IPS DF 4.7 (cell line): ENCODE measurements around the gene UBASH3B.
A peak's percentile ranks its signal among the peaks of the same experiment; 100 is the strongest.
"Not testable (repeated sequence)": the region's sequence is repeated elsewhere in the genome, so short reads cannot be mapped to it uniquely, and the experiment has no call there.

Source experiments
- DNase-seq: peaks from one replicate; pipeline ENCODE4 v3.0.0-alpha.2; 2013; ENCODE audit warnings: low spot score; ENCODE audit errors: extremely low read depth

UBASH3B gene, protein sequence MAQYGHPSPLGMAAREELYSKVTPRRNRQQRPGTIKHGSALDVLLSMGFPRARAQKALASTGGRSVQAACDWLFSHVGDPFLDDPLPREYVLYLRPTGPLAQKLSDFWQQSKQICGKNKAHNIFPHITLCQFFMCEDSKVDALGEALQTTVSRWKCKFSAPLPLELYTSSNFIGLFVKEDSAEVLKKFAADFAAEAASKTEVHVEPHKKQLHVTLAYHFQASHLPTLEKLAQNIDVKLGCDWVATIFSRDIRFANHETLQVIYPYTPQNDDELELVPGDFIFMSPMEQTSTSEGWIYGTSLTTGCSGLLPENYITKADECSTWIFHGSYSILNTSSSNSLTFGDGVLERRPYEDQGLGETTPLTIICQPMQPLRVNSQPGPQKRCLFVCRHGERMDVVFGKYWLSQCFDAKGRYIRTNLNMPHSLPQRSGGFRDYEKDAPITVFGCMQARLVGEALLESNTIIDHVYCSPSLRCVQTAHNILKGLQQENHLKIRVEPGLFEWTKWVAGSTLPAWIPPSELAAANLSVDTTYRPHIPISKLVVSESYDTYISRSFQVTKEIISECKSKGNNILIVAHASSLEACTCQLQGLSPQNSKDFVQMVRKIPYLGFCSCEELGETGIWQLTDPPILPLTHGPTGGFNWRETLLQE

DNA sequence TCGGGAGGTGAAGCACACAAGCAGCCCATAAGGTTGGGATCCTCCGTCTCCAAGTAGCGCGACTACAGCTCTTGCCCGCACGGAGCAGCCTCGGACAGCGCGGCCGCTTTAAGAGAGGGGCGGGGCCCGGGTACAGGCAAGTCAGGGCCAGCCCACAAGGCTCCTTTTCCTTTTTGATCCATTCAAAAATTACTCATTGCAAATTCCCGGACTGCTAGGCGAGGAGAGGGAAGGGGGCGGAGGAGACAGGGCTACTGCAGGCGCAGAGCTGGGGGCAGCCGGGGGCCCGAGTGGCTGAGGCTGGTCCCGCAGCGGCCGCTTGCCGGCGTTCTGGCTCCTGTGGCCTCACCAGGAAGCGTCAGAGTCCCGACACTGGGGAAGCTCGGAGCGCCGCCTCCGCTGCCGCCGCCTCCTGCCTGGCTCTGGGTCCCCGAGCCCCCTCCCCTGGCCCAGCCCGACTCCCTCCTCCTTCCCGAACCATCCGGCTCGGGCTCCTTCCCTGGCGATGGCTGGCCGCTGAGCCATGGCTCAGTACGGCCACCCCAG, at the start of gene UBASH3B:
TSS of gene UBASH3B (plus strand) at position 196 of the 546 bp plus-strand sequence. CDS start at position 524, 328 bp downstream.
- peak; percentile 56 for DNase-seq

DNA sequence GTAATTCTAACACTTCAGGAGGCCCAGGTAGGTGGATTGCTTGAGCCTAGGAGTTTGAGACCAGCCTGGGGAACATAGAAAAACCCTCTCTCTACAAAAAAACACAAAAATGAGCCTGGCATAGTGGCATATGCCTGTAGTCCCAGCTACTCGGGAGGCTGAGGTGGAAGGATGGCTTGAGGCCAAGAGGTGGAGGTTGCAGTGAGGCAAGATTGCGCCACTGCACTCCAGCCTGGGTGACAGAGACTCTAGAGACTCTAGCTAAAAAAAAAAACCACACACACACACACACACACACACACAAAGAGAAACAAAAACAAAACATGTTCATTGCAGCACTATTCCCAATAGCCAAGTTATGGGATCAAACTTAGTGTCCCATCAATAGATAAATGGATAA, 48.4 kb upstream of the UBASH3B start:
- not testable (repeated sequence) for DNase-seq

DNA sequence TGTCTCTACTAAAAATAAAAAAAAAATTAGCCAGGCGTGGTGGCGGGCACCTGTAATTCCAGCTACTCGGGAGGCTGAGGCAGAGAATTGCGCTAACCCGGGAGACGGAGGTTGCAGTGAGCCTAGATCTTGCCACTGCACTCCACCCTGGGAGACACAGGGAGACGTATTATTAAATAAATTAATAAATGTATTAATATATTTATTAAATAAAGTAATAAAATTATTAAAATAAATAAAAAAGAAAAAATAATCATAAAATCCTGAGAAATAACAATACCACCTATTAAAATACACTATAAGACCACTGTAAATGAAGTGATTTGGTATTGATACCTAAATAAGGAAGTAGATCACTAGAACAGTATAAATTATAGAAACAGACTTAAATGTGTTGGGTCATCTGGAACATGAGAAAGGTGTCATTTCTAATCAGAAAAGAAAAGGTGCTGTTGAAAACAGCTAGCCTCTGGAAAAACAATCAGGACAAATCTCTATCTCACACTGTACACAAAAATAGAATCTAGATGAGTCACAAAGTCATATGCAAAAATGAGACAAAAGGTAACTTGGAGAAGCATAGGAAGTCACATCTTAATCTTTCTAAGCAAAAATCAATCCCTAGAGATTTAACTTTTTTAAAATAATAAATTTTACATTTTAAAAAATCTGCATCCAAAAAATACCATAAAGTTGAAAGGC, 43.2 kb upstream of the UBASH3B start:
- DNase-seq = no peak

DNA sequence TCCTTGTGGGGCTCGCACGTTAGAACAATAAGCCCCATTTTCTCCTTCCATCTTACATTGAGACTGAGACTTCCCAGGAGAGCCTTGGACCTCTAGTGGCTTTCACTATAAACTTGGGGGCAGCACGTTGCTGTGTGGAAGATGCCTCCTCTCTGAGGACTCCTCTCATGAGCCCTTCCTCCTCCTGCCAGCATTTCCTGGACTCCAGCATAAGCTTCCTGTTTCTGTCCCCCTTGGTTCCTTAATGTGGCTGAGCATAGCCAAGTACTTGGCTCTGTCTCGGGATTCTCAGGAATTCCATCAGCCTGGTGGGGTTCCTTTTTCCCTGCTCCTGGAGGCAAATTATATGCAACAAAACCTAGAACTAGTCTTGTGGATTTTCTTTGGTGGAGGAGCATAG, 38.8 kb upstream of the UBASH3B start:
- no peak for DNase-seq

DNA sequence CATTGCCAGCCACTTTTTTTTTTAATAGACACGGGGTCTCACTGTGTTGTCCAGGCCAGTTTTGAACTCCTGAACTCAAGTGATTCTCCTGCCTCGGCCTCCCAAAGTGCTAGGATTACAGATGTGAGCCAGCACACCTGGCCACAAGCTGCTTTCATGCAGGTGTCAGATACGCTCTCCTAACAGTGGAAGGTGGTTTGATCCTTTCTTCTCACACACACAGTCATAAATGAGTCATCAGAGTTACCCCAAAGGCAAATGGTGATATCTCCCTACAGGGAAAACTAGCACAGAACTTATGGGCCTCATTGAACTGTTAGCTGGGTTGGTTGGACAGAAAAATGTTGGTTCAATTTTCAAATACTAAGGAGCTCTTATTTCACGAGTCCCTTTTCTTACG, 38.2 kb upstream of the UBASH3B start:
- DNase-seq = no peak

DNA sequence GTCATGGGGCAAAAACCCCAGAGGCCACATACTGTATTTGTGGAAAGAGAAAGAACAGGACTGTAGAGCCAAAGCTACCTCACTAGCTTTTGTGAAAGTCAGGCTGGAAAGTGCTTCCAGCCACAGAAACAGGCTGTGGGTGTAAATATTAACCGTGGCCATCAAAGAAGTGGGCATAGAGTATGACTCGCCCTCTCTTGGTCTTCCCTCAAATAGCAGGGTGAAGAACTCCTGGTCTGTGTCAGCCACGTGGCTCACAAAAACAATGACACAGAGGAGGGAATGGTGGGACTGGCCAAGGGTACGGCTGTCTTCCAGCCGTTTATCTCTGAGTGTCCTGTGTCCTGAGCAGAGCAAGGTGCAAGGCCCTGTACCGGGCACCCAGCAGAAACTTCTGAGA, 37.6 kb upstream of the UBASH3B start:
- DNase-seq = no peak

DNA sequence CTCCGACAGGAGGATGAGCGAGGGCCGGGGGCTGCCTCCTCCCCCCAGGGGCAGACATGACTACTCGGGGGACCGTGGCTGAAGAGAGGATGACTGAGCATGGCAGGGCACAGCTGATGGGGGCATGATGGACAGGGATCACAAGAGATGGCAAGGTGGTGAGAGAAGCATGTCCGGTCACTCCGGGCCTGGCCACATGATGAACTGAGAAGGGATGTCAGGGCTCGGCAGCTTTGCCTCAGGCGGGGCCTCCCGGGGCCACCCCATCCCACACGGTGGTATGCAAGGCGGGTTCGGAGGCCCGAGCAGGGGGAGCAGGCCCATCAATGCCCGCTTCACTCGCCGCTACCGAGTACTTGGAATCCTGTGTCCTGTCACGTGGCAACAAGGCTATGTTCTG, 36.6 kb upstream of the UBASH3B start:
- no peak for DNase-seq

DNA sequence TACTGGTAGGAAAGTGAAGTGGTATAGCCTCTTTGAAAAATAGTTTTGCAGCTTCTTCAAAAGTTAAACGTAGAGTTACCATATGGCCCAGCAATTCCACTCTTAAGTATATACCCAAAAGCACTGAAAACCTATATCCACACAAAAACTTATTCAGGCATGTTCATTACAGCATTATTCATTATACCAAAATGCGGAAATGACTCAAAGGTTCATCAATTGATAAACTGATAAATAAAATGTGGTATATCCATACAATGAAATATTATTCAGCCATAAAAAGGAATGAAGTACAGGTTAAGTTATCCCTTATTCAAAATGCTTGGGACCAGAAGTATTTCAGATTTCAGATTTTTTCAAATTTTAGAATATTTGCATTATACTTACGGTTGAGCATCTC, 35.8 kb upstream of the UBASH3B start:
- DNase-seq = no peak

DNA sequence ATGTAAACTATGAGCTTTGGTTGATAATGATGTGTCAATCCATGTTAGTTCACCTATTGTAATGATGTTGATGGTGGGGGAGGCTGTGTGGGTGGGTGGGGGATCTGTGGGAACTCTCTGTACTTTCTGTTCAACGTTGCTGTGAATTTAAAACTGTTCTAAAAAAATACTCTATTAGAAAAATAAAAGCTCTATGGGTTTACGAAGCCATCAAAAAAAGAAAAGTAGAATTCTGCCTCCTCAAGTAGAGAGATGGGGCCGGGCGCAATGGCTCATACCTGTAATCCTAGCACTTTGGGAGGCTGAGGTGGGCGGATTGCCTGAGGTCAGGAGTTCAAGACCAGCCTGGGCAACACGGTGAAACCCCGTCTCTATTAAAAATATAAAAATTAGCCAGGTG, 30.0 kb upstream of the UBASH3B start:
- DNase-seq = not testable (repeated sequence)

DNA sequence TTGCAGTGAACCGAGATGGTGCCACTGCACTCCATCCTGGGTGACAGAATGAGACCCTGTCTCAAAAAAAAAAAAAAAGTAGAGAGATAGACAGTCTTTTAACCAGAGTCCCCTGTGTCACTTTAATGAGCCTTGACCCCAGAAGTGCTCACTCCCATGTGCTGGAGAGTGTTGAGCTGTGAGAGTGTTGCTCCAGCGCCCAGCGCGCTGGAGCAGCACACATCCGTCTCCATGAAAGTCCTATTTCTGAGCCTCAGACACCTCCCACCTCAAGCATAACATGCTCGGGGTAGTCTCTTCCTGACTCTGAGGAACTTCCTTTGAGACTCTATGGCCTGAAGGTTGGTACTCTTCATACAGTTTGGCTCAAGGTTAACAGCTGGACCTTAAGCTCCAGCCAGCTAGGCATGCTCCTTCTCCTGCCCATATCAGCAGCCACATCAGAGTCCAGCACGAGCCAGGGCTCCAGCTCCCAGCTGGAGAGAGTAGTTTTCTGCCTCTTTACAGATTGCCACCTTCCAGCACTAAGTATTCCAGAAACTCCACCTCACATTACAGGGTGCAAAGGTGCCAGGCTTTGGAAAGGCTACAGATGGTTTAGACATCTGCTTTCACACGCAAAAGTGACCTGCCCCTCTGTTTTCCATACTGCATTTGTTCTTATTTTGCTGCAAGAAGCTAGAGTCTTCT, 29.4 kb upstream of the UBASH3B start:
- DNase-seq = no peak

DNA sequence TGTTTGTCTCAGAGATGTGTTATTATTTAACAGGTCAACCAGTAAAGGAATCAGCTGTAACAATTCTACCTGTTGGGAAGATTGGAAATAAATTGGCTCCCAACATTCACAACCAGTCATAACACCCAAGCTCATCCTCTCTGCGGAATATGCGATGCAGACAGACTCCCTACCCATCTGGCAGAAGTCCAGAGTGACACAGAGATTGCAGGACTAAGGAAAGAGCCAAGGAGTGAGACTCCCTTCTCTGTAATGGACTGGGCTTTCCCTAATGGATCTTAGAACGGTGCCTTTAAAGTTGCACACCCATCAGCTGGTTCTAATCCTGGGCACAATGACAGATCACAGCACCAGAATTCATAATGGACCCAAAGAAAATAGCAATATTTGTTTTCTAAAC, 27.8 kb upstream of the UBASH3B start:
- no peak for DNase-seq

DNA sequence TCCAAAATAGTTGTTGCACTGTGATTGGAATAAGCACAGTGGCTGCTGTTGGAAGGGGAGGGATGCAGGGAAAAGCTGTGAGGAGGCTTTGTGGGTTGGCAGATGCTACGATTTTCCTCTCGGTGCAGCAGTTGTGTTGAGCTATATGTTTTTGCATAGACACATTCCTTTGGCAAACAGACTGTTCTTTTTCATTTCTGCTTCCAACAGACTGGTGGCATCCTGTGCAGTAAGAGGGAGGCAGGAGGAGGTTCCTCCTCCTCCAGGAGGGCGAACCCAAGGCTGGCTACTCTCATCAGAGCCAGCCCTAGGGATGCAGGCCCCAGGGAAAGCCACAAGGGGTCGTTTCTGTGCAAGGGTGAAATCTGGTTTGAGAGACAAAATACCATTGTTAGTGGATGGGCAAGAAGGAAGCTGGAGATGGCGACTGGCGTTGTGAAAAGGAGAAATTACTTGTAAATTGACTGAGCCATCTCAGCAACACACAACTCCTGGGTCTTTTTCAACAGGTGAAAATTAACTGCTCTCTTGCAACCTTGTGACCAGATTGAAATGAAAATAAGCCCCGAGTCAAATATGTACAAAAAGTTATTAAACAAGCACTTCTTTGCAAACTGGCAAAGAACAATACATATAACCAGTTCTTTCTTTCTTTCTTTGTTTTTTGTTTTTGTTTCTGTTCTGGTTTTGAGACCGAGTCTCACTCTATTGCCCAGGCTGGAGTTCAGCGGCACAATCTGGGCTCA, 26.5 kb upstream of the UBASH3B start:
- peak; percentile 36 for DNase-seq

DNA sequence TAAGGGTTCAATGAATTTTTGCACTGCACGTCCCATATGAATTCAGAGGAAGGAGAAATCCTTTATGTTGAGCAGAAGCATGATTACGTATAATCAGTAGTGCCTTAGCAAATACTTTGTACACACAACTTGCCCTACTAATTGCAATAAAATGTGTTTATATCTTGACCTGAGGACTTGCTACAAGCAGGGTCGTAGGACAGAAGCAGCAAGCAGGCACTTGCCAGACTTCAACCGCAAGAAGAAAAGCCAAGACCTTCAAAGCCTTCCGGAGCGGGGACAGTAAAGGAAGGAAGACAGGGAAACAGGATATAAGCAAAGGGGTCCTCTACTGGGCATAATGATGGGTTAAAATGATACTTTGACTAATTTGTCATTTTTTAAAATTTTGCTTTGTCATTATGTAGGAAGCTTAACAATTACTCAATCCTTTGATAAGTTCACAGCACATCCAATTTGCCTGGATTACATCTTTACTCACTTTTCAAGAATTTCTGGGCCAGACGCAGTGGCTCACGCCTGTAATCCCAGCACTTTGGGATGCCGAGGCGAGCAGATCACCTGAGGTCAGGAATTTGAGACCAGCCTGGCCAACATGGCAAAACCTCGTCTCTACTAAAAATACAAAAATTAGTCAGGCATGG, 23.2 kb upstream of the UBASH3B start:
- DNase-seq = no peak

DNA sequence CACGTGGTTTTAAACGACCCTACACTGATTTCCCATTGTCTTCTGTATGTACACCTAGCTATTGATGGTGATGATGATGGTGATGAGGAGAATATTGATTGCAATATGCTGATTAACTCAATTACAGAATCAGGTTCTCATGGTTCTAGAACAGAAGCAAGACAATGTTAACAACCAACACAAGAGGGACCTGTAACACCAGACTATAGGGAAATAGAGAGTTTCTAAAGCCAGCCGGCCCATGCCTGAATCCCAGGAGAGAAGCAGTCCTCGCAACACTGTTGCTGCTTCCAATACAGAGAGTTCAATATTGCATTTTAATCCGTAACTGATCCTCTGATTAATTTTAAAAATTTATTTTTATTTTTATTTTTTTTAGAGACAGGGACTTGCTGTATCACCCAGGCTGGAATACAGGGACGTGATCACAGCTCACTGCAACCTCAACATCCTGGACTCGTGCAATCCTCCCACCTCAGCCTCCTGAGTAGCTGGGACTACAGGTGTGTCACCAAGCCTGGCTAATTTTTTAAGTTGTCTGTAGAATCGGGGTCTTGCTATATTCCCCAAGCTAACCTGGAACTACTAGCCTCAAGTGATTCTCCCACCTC, 22.2 kb upstream of the UBASH3B start:
- no peak for DNase-seq

DNA sequence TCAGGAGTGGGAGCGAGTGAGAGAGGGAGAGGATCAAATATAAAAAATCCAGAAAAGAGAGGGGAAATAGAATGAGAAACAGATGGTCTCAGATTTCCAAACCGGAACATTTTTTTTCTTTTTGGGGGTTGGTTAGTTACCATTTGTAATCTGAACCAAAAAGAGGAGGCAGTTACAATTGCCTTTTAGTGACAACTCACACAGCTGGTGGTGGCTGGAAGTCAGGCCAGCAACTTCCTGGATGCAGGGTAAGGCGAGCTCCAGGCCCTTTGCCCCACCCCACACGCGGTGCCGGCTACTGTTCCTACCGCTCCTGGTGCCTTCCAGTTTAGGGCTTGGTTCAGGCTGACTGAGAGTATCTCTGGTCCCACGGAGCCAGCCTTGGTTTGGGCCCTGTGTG, 21.0 kb upstream of the UBASH3B start:
- DNase-seq = no peak

DNA sequence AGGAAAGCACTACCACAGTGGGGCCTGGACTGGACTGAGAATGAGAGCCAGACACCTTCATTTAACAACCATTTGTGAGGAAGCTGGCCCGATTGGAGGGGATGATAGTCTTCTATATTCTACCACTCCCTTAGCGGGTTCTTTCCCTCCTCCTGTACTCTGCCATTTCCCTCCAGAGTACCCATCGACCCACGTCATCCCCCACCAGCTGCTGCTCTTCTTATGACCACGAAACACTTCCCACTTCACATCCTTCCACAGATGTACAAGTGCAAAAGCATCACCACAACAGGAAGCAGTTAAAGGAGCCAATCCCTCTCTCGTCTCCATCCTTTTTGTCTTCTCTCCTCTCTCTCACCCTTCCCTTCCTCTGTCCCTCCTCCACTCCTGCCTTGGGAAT, 18.0 kb upstream of the UBASH3B start:
- DNase-seq = no peak

DNA sequence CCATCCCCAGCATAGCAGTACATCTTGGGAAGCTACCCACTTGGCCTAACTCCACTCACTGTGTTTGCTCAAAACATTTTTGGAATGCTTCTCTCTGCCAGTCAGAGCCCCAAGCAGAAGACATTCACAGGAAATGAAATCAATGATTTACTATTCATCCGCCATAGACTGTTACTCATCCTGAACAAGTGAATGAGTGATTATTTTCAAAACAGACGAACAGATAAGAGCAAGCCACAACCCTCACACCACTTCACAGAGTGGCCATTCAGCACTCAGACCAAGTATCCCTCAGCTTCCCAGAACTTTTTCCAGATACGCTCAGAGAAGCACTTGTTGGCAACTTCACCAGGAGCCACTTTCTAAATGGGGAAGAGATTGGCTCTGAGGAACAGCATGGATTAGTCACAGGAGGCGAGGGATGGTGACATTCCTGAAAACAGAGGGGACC, 13.0 kb upstream of the UBASH3B start:
- DNase-seq = no peak

DNA sequence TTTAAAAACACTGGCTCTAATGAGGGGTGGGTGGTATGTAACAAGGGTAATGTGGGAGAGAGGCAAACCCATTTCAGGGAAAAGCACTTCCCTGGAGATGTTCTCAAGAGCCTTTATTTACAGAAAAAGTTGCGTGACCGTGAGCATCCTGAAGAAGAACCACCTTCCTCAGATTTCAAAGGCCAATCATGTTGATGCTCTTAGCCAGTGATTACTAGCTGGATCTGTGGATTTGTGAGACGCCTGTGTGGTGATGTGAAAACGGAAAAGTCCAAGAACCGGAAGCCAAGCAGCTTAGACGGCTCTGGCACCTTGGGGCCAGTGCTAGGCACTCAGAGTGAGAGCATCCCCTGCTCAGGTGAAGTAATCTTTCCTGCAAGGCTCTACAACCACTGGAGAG, 12.6 kb upstream of the UBASH3B start:
- DNase-seq = no peak

DNA sequence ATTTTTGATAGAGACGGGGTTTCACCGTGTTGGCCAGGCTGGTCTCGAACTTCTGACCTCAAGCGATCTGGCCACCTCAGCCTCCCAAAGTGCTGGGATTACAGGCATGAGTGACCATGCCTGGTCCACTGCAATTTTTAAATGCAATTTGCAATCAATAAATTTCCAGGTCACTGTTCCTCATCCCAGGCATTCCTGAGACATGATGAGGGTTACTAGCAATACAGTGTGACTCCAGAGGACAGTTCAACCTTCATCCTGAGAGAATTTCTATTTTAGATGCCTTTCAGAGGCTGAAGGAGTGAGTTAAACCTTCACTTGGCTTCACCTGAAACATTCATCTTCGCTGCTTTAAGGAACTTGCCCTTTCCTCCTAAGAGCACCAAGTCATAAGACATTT, 9.7 kb upstream of the UBASH3B start:
- DNase-seq = no peak
